OCI-LY1 (cell line): ENCODE data around the gene SEMA3C.

Experiments used
- EZH2 ChIP-seq: fragments of 200-600 bp; sonication (generic), shearing (Covaris generic); IDR thresholded peaks from 2 replicates; pipeline ENCODE4 v1.8.0; 2017; ENCODE audit warnings: borderline replicate concordance, mixed run types, mild to moderate bottlenecking, antibody characterized with exemption, low read length, moderate library complexity, mixed read lengths
- TF ChIP-seq, protein P1 (sequence below): fragments of 200-600 bp; sonication (generic), shearing (Covaris generic); IDR thresholded peaks from 2 replicates; pipeline ENCODE4 v1.5.1; 2017; ENCODE audit warnings: mild to moderate bottlenecking, antibody characterized with exemption, low read length, moderate library complexity, mixed read lengths

DNA sequence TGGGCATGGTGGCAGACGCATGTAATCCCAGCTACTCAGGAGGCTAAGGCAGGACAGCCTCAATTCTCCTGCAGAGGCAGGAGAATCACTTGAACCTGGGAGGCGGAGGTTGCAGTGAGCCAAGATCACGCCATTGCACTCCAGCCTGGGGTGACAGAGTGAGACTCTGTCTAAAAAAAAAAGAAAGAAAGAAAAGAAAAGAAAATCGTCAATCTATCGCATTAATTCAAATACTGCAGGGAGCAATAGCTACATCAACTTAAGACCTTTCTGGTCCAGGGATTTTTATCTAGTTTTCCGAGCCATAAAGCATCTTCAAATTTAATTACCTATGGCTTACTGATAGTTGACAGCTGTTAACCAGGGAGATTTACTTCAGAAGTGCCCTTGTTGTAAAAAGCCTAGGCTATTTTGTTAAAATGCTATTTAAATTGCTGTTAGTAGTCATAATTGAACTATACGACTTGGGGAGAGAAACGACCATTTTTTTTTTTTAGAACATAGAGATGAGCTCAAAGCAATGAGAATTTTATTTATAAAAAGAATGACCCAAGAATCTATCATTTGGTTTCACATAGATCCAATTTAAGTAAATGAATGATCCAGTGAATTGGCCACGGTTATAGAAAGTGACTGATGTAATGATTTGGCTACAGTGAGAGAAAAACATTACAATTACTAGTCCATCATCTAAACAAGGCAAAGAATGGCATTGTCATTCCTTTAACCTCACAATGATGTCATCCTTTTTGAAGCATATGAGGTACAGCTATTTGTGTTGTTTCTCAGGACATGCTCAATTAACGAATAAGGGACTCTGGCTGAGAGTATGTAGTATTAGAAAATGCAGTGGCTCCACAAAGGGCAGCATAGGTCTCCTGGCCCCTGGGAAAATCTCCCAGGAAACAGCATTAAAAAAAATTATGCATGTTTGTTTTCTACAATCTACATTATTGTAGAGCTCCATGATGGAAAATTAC lies 85.3 kb downstream of the SEMA3C start:
- TF ChIP-seq, protein P1, sequence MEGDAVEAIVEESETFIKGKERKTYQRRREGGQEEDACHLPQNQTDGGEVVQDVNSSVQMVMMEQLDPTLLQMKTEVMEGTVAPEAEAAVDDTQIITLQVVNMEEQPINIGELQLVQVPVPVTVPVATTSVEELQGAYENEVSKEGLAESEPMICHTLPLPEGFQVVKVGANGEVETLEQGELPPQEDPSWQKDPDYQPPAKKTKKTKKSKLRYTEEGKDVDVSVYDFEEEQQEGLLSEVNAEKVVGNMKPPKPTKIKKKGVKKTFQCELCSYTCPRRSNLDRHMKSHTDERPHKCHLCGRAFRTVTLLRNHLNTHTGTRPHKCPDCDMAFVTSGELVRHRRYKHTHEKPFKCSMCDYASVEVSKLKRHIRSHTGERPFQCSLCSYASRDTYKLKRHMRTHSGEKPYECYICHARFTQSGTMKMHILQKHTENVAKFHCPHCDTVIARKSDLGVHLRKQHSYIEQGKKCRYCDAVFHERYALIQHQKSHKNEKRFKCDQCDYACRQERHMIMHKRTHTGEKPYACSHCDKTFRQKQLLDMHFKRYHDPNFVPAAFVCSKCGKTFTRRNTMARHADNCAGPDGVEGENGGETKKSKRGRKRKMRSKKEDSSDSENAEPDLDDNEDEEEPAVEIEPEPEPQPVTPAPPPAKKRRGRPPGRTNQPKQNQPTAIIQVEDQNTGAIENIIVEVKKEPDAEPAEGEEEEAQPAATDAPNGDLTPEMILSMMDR: no peak
- TF ChIP-seq EZH2: no peak
